ENCODE measurements around the gene NUDT4B. TPM values are rescaled to one million over a fixed set of nuclear protein-coding genes. Genes with fewer than 3 reads are reported as not detected.
"Not testable (repeated sequence)": the region's sequence is repeated elsewhere in the genome, so short reads cannot be mapped to it uniquely, and the experiment has no call there.

The NUDT4B gene
- total and polyA plus RNA-seq, 2 donors = 3.7 to 4.4 TPM

DNA sequence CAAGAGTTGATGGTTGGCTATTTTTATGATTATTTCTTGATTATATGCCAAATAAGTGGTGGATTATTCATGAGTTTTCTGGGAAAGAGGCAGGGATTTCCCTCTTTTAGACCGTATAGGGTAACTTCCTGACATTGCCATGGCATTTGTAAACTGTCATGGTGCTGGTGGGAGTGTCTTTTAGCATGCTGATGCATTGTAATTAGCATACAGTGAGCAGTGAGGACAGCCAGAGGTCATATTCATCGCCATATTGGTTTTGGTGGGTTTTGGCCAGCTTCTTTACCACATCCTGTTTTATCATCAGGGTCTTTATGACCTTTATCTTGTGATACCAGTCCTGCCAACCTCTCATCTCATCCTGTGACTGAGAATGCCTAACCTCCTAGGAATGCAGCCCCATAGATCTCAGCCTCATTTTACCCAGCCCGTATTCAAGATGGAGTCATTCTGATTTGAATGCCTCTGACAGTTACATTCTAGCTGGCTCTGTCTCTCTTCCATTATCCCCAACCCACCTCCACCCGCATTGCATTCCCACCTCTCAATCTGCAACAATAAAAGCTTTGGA, 45.3 kb downstream of the NUDT4B start:
- not testable (repeated sequence) for H3K27ac ChIP-seq (ENCODE audit: low read depth); H3K4me1 ChIP-seq (ENCODE audit: insufficient read depth); DNase-seq (ENCODE audit: extremely low spot score); H3K4me3 ChIP-seq (ENCODE audit: low read depth, low read length); H3K36me3 ChIP-seq (ENCODE audit: insufficient read depth)
- no CpG with 5 or more reads among the region's 4 CpGs for WGBS

Small RNAs within 50 kb of the gene (small RNA-seq; reads per million reads assigned to genes)
- not detected for gene RNU6-1171P

Other genes starting within 250 kb of the NUDT4B start
- gene NBPF14, start 152.8 kb upstream of the NUDT4B start, total RNA-seq = 41.8 TPM
- gene NBPF14, start 152.8 kb upstream of the NUDT4B start, polyA plus RNA-seq = 12.9 TPM
- gene PDE4DIP, start 95.7 kb downstream of the NUDT4B start, total RNA-seq = 127 TPM
- 18.1 TPM for gene PDE4DIP, start 95.7 kb downstream of the NUDT4B start, polyA plus RNA-seq

All from urinary bladder (tissue), 4 donors.